ENCODE measurements around the gene CCDC192. TPM values are rescaled to one million over a fixed set of nuclear protein-coding genes. Genes with fewer than 3 reads are reported as not detected.
"Not testable (repeated sequence)": the region's sequence is repeated elsewhere in the genome, so short reads cannot be mapped to it uniquely, and the experiment has no call there.

CCDC192 gene
- total RNA-seq, 1 donor from 2014 or later = not detected

DNA sequence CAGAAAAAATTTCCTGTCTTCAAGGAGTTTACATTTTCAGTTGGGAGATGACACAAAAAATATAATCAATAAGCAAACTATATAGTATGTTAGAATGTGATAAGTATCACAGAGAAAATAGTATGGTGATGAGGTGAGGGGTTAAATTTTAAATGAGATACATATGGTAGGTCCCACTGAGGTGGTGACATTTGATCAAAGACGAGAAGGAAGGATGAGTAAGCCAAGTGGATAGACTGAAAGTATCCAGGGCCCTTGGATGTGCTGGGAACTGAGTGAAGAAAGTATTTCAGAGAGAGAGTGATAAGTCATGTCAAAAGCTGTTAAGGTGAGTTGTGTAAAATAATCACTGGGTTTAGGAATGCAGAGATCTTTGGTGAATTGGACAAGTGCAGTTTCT is 3.5 kb downstream of the CCDC192 start:
- Mint-ChIP-seq H3K9me3 (no peaks in the 10 kb centered on the region), H3K4me3 (ENCODE audit: low read depth) (no peak overlapping the region), H3K36me3 (ENCODE audit: low read depth) (no peaks in the 10 kb centered on the region), H3K4me1 (ENCODE audit: low read depth) (no peaks in the 10 kb centered on the region), H3K27ac (no peak overlapping the region), H3K27me3 (ENCODE audit: low read depth) (peaks cover 6% of the 10 kb centered on the region)
- intact Hi-C loops (cut with micrococcal nuclease) = no loop called here
- DNase-seq (ENCODE audit: low spot score) = no peak

GRCh38 chr5:127707209-127707608 is 4.0 kb downstream of the CCDC192 start:
- H3K4me3 Mint-ChIP-seq (ENCODE audit: low read depth) = no peak overlapping the region
- H3K27ac Mint-ChIP-seq = no peak overlapping the region
- H3K4me1 Mint-ChIP-seq (ENCODE audit: low read depth) = no peaks in the 10 kb centered on the region
- DNase-seq (ENCODE audit: low spot score) = no peak
- H3K36me3 Mint-ChIP-seq (ENCODE audit: low read depth) = no peaks in the 10 kb centered on the region
- intact Hi-C loops (cut with micrococcal nuclease) = no loop called here
- H3K27me3 Mint-ChIP-seq (ENCODE audit: low read depth) = peaks cover 6% of the 10 kb centered on the region
- no peaks in the 10 kb centered on the region for H3K9me3 Mint-ChIP-seq

DNA sequence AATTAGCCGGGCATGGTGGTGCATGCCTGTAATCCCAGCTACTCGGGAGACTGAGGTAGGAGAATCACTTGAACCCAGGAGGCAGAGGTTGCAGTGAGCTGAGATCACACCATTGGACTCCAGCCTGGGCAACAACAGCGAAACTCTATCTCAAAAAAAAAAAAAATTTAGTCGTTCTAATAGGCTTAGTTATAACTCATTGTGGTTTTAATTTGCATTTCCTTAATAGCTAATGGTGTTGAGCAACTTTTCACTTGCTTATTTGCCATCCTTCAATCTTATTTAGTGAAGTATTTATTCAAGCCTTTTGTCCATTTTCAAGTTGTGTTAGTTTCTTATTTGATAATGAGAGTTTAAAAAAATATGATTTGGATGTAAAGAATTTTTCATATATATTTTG is 9.9 kb downstream of the CCDC192 start:
- H3K4me1 Mint-ChIP-seq (ENCODE audit: low read depth); intact Hi-C loops (cut with micrococcal nuclease); H3K4me3 Mint-ChIP-seq (ENCODE audit: low read depth); H3K9me3 Mint-ChIP-seq; H3K27ac Mint-ChIP-seq; DNase-seq (ENCODE audit: low spot score); H3K27me3 Mint-ChIP-seq (ENCODE audit: low read depth); H3K36me3 Mint-ChIP-seq (ENCODE audit: low read depth): not testable (repeated sequence)

- Mint-ChIP-seq H3K27me3 (ENCODE audit: low read depth) (peaks cover 8% of the 10 kb centered on the region), H3K27ac (no peak overlapping the region), H3K4me3 (ENCODE audit: low read depth) (no peak overlapping the region), H3K9me3 (peaks cover 5% of the 10 kb centered on the region), H3K36me3 (ENCODE audit: low read depth) (no peaks in the 10 kb centered on the region), H3K4me1 (ENCODE audit: low read depth) (no peaks in the 10 kb centered on the region)
- no peak for DNase-seq (ENCODE audit: low spot score)
- intact Hi-C loops (cut with micrococcal nuclease) = no loop called here
Measured at GRCh38 chr5:127718181-127718580, 15.0 kb downstream of the CCDC192 start.

- Mint-ChIP-seq H3K27ac (no peak overlapping the region), H3K9me3 (peaks cover 5% of the 10 kb centered on the region), H3K4me3 (ENCODE audit: low read depth) (no peak overlapping the region), H3K4me1 (ENCODE audit: low read depth) (no peaks in the 10 kb centered on the region), H3K27me3 (ENCODE audit: low read depth) (peaks cover 2% of the 10 kb centered on the region), H3K36me3 (ENCODE audit: low read depth) (no peaks in the 10 kb centered on the region)
- intact Hi-C loops (cut with micrococcal nuclease) = no loop called here
- DNase-seq (ENCODE audit: low spot score) = no peak
Measured at GRCh38 chr5:127723571-127723970, 20.4 kb downstream of the CCDC192 start.

DNA sequence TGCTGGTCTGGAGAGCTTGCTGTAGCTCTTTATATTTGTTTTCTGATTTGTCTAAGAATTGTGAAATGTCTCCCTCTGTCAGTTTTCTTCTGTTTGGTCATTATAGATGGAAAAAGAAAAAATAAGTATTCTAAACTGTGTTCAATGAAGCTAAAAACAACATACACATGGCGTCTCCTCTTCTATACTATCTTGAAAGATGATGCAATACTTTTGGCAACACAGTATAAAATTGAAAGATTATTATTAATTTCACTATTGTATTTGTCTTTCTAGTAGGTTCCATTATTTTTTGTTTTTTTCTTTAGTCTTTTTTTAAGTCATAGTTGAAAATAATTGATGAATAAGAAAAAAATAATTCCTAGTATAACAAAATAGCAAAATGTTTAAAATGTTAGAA is 22.5 kb downstream of the CCDC192 start:
- Mint-ChIP-seq H3K36me3 (ENCODE audit: low read depth) (no peaks in the 10 kb centered on the region), H3K9me3 (peaks cover 5% of the 10 kb centered on the region), H3K27ac (no peak overlapping the region), H3K4me3 (ENCODE audit: low read depth) (no peak overlapping the region), H3K27me3 (ENCODE audit: low read depth) (no peaks in the 10 kb centered on the region), H3K4me1 (ENCODE audit: low read depth) (no peaks in the 10 kb centered on the region)
- intact Hi-C loops (cut with micrococcal nuclease) = no loop called here
- no peak for DNase-seq (ENCODE audit: low spot score)

DNA sequence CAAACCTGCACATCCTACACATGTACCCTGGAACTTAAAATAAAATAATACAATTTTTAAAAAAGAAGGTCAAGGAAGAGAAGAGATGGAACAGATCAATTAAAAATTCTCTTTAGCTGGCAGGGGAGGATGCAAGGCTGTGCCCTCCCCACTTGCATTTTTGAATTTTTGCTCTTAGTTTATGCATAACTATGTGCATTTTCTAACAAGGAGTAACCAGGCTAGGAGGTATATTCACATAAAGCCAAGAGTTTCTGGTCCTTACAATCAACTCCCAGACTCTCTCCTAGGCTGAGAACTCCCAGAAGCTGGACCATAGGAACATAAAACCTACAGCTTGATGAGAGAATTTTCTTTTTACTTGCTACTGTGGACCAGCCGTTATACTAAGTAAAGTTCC is 29.8 kb downstream of the CCDC192 start:
- intact Hi-C loops (cut with micrococcal nuclease) = no loop called here

GRCh38 chr5:127739348-127739747 is 36.2 kb downstream of the CCDC192 start:
- H3K9me3 Mint-ChIP-seq = not testable (repeated sequence)

More for the DNA sequence above, 29.8 kb downstream of the CCDC192 start:
- no peak overlapping the region for H3K4me3 Mint-ChIP-seq (ENCODE audit: low read depth)
- H3K27ac Mint-ChIP-seq = no peak overlapping the region
- no peaks in the 10 kb centered on the region for H3K36me3 Mint-ChIP-seq (ENCODE audit: low read depth)
- no peak for DNase-seq (ENCODE audit: low spot score)
- H3K4me1 Mint-ChIP-seq (ENCODE audit: low read depth) = no peaks in the 10 kb centered on the region
- H3K27me3 Mint-ChIP-seq (ENCODE audit: low read depth) = no peaks in the 10 kb centered on the region
- H3K9me3 Mint-ChIP-seq = no peaks in the 10 kb centered on the region

GRCh38 chr5:127739807-127740384 is 36.7 kb downstream of the CCDC192 start:
- no peak for DNase-seq (ENCODE audit: low spot score)
- no peaks in the 10 kb centered on the region for H3K4me1 Mint-ChIP-seq (ENCODE audit: low read depth)
- peaks cover 3% of the 10 kb centered on the region for H3K27me3 Mint-ChIP-seq (ENCODE audit: low read depth)
- H3K27ac Mint-ChIP-seq = no peak overlapping the region
- intact Hi-C loops (cut with micrococcal nuclease) = no loop called here
- no peak overlapping the region for H3K4me3 Mint-ChIP-seq (ENCODE audit: low read depth)
- H3K36me3 Mint-ChIP-seq (ENCODE audit: low read depth) = no peaks in the 10 kb centered on the region
- no peaks in the 10 kb centered on the region for H3K9me3 Mint-ChIP-seq

More at GRCh38 chr5:127739348-127739747, 36.2 kb downstream of the CCDC192 start:
- H3K4me1 Mint-ChIP-seq (ENCODE audit: low read depth); H3K27me3 Mint-ChIP-seq (ENCODE audit: low read depth); DNase-seq (ENCODE audit: low spot score); H3K27ac Mint-ChIP-seq; intact Hi-C loops (cut with micrococcal nuclease); H3K4me3 Mint-ChIP-seq (ENCODE audit: low read depth); H3K36me3 Mint-ChIP-seq (ENCODE audit: low read depth): not testable (repeated sequence)

- H3K27ac Mint-ChIP-seq = no peak overlapping the region
- H3K36me3 Mint-ChIP-seq (ENCODE audit: low read depth) = no peaks in the 10 kb centered on the region
- peaks cover 3% of the 10 kb centered on the region for H3K27me3 Mint-ChIP-seq (ENCODE audit: low read depth)
- H3K4me1 Mint-ChIP-seq (ENCODE audit: low read depth) = no peaks in the 10 kb centered on the region
- H3K4me3 Mint-ChIP-seq (ENCODE audit: low read depth) = no peak overlapping the region
- DNase-seq (ENCODE audit: low spot score) = no peak
- intact Hi-C loops (cut with micrococcal nuclease) = no loop called here
- H3K9me3 Mint-ChIP-seq = no peaks in the 10 kb centered on the region
Measured at GRCh38 chr5:127741412-127741811, 38.2 kb downstream of the CCDC192 start.

- no peak overlapping the region for H3K27ac Mint-ChIP-seq
- DNase-seq (ENCODE audit: low spot score) = no peak
- H3K4me1 Mint-ChIP-seq (ENCODE audit: low read depth) = no peaks in the 10 kb centered on the region
- no peaks in the 10 kb centered on the region for H3K9me3 Mint-ChIP-seq
- no peak overlapping the region for H3K4me3 Mint-ChIP-seq (ENCODE audit: low read depth)
- H3K36me3 Mint-ChIP-seq (ENCODE audit: low read depth) = no peaks in the 10 kb centered on the region
- H3K27me3 Mint-ChIP-seq (ENCODE audit: low read depth) = peaks cover 3% of the 10 kb centered on the region
- intact Hi-C loops (cut with micrococcal nuclease) = no loop called here
Measured at GRCh38 chr5:127744241-127744640, 41.0 kb downstream of the CCDC192 start.

GRCh38 chr5:127746756-127747155 is 43.6 kb downstream of the CCDC192 start:
- Mint-ChIP-seq H3K27me3 (ENCODE audit: low read depth) (peaks cover 3% of the 10 kb centered on the region), H3K4me1 (ENCODE audit: low read depth) (no peaks in the 10 kb centered on the region), H3K36me3 (ENCODE audit: low read depth) (no peaks in the 10 kb centered on the region), H3K4me3 (ENCODE audit: low read depth) (no peak overlapping the region), H3K27ac (no peak overlapping the region), H3K9me3 (no peaks in the 10 kb centered on the region)
- DNase-seq (ENCODE audit: low spot score) = no peak
- intact Hi-C loops (cut with micrococcal nuclease) = loop anchor here (2.0 kb wide), 1 partner anchor 454 kb away; no protein-coding TSS in a partner anchor

DNA sequence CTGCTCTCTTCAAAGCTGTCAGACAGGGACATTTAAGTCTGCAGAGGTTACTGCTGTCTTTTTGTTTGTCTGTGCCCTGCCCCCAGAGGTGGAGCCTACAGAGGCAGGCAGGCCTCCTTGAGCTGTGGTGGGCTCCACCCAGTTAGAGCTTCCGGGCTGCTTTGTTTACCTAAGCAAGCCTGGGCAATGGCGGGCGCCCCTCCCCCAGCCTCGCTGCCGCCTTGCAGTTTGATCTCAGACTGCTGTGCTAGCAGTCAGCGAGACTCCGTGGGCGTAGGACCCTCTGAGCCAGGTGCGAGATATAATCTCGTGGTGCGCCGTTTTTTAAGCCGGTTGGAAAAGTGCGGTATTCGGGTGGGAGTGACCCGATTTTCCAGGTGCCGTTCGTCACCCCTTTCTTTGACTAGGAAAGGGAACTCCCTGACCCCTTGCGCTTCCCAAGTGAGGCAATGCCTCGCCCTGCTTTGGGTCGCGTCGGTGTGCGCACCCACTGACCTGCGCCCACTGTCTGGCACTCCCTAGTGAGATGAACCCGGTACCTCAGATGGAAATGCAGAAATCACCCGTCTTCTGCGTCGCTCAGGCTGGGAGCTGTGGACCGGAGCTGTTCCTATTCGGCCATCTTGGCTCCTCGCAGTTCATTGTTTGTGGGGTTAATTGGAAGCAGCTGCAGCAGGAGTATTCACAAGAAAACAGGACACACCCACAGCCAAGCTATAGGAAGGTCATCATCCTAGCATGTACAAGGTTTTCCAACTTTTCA is 49.5 kb downstream of the CCDC192 start:
- intact Hi-C loops (cut with micrococcal nuclease) = loop anchor here (10.0 kb wide), 2 partner anchors 122 to 332 kb away; partner anchors contain the start of gene SLC12A2
- DNase-seq (ENCODE audit: low spot score); H3K27ac Mint-ChIP-seq; H3K36me3 Mint-ChIP-seq (ENCODE audit: low read depth); H3K27me3 Mint-ChIP-seq (ENCODE audit: low read depth); H3K9me3 Mint-ChIP-seq; H3K4me1 Mint-ChIP-seq (ENCODE audit: low read depth); H3K4me3 Mint-ChIP-seq (ENCODE audit: low read depth): not testable (repeated sequence)
